AG08396 (cell line): ENCODE results near the gene PLCG2.
"Not testable (repeated sequence)": the region's sequence is repeated elsewhere in the genome, so short reads cannot be mapped to it uniquely, and the experiment has no call there.

Experiments used
- DNase-seq: peaks from one replicate; pipeline ENCODE4 v3.0.0; 2012; ENCODE audit warnings: low spot score, mixed read lengths

PLCG2 gene

DNA sequence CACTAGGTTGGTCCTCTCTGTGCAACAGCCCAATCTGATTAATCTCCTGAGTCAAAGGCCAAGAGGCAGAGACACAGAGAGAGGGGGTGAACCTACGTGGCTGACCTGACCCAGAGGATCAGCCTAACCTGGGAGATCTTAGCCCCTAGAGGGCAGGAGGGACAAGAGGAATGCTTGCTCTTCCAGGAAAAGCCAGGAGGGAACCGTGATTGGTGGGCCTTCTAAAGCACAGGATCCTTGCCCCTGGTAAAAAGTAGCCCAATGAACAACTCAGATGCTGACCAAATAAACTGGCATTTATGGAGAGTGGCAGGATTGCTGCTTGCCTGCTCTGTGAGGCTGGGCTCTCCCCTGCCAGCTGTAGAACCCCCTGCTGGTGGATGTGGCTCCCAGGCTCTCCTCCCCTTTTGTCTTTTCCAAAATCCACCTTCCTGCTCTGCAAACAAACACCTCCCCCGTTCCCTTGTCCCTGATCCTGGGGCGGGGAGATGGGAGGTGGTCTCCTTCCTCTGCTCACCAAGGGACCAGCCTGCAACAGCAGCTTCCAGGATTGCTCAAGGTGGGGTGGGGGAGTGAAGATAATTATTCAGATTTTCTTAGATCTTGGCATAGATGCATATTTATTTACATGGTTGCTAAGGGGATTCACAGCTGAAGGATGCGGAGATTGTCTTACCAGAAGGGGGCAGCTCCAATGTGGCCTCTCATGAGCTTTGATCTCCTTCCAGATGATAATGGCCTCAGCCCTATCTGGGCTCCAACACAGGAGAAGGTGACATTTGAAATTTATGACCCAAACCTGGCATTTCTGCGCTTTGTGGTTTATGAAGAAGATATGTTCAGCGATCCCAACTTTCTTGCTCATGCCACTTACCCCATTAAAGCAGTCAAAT lies 160.3 kb downstream of the PLCG2 start:
- no peak for DNase-seq

DNA sequence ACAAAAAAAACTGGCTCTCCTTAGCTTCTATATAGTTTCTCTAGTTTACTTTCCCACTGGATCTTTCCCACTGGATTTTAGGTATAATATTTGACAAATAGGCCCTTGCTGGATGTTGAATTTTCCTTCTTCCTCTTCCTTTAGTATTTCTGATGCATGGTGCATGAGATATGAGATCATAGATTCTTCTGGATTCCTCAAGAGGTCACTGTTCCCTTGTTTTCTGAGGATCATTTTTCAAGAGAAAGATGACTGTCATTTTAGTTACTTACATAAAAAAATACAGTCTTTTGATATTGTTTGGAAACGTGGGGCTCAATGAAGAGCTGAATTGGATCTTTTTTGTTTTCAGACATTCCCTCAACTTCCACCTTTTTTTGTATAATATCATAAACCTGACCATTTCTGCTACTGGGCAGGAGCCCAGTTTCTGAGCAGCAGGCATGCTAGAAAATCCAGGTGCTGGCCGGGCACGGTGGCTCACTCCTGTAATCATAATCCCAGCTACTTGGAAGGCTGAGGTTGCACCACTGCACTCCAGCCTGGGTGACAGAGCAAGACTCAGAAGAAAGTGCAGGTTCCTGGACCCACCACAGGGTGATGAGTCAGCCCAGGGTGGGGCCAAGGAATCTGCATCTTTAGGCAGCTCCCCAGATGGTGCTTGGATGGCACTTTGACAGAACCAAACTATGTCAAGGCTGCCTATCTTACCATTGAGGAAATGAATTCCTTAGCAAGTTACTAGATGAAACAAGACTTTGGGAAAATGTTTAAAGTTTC lies 161.9 kb downstream of the PLCG2 start:
- peak; percentile 69 for DNase-seq

DNA sequence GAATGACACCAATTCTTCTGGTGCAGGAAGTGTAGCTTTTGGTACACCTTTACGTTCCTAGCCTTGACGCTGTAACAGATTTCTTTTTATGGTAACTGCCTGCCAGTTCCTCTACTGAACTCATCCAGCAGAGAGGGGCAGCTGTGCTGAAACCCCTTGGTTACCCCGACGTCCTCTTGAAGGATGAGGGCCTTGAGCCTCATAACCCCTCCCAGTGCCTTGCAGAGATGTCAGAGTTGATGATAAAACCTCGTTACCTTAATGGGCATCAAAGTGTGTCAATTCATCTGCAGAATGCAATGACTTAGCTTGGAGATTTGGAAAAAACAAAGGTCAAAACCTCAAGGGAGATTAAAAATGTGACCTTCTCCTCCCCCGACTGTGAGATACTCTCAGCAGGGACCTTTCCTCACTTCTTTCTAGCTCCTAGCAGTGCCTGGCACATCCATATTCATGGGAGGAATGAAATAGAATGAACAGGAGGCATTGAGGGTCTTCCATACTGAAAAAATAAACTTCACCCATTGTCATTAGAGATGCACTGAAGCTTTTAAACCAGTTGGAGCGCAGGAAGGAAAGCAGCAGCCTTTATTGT lies 163.0 kb downstream of the PLCG2 start:
- DNase-seq, result no peak

DNA sequence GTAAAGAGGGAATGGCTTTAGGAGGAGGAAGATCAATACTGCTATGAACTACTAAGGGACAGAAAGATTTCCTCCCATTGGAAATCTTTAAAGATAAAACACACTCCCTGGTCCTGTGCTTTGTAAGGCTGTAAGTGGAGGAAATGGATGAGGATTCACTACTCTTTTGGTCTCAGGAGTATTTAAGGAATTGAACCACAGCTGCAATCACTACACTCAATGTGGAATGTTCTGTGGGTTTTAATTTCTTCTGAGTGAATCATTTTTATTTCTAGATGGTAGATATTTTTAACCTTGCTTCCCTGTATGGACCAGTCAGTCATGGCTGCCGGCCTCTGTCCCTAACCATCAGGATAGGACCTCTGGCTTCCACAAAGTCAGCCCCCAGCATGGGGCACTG lies 166.6 kb downstream of the PLCG2 start:
- peak; percentile 24 for DNase-seq

DNA sequence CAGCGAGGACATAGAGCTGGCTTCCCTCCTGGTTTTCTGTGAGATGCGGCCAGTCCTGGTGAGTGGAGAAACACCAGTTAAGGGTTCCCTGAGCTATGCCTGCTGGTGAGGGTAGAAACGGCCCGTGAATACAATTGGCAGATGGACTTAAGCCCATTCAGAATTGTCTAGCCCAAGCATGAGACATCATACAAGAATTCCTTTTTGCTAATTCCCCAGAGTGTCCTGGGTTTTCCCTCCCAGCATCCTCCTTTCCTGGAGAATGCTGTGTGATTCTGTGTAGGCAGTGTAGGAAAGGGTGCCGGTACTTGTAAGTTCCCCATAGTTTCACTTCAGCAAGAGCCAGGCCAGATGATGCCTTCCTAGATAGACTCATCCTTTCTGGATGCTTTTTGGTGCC lies 167.1 kb downstream of the PLCG2 start:
- no peak for DNase-seq

DNA sequence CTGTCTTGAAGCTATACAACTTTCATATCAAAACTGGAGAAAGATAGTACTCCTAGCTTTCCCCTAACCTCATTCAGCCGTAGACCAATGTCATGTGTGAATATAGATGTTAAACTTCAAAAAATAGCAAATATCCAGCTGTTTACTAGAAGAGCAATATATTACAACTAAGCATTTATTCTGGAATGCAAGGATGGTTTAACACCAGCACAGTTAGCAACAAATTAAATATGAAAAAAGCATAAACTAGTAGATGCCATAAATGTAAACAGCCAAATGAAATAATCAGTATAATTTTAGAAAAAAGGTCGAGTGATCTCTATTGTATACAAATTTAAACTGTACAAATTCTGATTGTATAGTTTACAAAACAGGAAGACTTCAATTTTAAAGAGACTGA lies 172.5 kb downstream of the PLCG2 start:
- DNase-seq, result no peak

DNA sequence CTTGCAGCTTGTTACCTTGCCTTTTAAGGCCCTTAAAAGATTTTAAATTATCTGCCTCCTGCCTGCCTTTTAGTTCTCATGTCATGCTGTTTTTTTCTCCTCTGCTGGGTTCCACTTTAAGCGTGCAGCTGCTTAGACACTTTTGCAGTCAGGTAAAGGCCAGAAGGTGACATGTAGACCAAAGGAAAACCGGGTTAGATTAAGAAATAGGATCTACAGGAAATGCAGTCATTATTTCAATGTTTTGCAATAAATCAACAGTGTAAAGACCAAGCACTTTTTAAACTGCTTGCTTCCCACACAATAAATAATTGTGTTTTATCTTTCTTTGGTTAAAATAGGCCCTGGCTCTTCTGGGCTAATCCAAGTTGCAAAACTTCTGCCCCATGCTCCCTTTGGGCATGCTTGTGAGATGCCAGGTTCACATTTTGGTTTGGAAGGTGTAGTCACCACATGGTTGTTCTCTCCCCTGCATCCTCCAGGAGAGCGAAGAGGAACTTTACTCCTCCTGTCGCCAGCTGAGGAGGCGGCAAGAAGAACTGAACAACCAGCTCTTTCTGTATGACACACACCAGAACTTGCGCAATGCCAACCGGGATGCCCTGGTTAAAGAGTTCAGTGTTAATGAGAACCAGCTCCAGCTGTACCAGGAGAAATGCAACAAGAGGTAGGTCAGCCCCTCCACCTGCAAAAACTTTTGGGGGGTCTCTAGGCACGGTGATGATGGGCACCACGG lies 177.3 kb downstream of the PLCG2 start:
- no peak for DNase-seq

DNA sequence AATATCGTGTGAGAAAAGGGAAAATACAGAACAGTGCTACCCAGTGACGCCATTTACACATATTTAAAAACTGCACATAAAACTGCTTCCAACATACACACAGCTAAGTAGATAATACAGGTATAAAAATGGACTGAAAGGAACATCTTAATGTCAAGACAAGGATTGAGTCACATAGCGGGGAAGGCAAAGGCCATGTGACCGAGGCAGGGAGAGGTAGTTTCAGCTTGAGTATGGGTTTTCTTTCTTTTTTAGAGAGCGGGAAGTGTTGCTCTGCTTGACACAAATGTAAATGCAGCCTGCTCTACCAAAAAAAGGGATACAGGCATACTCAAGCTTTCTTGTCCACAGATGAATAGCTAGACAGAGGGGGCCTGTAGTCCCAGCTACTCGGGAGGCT lies 185.7 kb downstream of the PLCG2 start:
- DNase-seq, result no peak

DNA sequence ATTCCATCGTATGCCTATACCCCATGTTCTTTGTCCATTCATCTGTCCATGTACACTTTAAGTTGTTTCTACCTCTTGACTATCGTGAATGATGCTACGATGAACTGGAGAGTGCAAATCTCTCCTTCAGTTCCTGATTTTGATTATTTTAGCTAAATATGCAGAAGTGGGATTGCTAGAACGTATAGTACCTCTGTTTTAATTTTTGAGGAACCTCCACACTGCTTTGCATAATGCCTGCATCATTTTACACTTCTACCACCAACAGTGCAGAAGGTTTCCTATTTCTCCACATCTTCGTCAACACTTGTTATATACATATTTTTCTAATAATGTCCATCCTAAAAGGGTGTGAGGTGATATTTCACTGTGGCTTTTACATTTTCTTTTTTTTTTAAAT lies 188.3 kb downstream of the PLCG2 start:
- no peak for DNase-seq

DNA sequence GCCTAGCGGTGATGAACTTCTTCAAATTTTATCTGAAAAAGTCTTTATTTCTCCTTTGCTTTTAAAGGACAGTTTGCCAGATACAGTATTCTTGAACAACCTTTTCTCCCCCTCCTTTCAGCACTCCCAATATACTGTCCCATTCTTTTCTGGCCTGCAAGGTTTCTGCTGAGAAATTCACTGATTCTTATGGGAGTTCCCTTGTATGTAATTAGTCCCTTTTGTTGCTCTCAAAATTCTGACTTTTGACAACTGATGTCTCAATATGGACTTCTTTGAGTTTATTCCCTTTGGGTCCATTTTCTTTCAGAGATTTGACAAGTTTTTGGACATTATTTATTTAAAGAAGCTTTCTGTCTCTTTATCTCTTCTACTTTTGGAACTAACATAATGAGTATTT lies 192.8 kb downstream of the PLCG2 start:
- DNase-seq, result no peak

DNA sequence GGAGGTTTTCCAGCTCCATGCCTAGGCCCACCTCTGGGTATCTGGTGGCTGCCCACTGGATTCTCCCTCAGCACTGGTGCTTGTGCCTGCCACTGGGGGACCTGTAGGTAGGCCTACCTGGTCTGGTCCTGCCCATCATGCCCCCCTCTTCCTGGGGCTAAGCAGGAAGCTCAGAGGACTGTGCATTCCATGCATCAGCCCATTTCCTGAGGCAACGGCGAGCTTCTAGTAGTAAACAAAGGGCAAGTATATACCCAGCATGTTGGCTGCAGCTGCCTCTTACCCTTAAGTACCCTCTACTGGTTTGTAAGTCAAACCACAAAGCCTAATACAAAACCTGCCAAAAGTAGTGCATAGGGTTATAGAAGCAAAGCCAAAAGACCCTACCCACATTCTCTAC lies 194.6 kb downstream of the PLCG2 start:
- no peak for DNase-seq

DNA sequence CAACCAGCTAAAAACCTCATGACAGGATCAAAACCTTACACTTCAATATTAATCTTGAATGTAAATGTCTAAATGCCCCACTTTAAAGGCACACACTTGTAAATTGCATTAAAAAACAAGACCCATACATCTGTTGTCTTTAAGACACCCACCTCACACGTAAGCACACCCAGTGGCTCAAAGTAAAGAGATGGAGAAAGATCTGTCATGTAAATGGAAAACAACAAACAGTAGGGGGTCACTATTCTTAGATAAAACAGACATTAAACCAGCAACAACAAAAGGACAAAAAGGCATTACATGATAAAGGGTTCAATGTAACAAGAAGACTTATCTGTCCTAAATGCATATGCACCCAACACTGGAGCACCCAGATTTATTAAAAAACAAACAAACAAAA lies 196.5 kb downstream of the PLCG2 start:
- DNase-seq, result no peak

DNA sequence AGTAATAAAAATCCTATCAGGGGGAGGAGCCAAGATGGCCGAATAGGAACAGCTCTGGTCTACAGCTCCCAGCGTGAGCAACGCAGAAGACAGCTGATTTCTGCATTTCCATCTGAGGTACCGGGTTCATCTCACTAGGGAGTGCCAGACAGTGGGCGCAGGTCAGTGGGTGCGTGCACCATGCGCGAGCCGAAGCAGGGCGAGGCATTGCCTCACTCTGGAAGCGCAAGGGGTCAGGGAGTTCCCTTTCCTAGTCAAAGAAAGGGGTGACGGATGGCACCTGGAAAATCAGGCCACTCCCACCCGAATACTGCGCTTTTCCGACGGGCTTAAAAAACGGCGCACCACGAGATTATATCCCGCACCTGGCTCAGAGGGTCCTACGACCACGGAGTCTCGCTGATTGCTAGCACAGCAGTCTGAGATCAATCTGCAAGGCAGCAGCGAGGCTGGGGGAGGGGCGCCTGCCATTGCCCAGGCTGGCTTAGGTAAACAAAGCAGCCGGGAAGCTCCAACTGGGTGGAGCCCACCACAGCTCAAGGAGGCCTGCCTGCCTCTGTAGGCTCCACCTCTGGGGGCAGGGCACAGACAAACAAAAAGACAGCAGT lies 198.3 kb downstream of the PLCG2 start:
- not testable (repeated sequence) for DNase-seq

DNA sequence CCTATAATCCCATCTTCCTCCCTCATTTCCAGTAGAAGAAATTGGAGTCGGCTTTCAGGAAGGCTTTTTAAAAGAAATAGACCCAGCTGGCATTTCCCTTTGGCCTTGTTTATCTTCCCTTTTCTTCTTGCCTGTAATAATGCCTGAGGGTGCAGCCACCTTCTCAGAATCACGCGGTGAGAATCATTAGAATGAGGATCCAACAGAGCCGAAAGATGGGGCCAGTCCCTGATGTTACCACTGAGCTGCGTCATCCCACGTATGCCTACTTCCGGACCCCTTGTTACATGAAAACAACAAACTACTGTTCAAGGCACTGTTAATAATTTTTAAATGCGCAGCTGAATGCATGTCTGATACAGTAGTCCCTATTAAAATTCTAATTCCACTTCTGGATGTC lies 208.0 kb downstream of the PLCG2 start:
- DNase-seq, result no peak

DNA sequence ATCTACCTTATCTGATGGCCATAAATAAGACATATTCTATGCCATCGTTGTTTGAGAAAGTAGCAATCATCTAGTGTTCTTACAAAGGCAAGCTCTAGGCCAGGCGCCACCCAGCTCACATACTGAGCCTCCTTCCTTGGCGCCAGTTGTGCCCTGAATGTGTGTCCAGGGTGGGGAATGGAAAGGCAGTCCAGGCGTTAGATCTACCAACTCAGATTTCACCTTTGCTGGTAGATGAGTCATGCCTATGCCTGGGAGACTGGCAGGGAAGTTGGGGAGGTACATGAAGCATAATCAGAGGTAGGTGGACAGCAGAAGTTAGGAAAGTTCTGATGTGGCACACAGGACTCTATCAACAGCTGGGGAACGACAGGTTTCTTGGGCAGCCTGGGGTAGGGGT lies 208.6 kb downstream of the PLCG2 start:
- no peak for DNase-seq

DNA sequence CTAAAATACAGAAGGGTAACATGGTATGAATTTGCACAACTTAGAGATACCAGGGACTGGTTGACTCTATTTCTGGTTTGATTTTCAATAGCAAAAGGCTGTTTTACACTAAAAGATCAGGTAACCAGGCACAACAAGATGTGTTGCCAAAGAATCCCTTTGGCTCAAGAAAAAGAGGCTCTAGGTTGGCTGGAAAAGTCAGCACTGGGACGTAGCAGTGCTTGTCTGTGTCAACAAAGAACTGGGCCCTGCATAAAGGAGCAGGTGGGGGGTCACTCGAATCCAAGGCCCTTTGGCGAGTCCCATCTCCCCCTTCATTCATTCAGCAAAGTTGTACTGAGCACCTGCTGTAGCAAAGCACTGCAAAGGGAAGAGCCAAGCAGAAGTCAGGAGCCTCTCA lies 213.8 kb downstream of the PLCG2 start:
- no peak for DNase-seq

DNA sequence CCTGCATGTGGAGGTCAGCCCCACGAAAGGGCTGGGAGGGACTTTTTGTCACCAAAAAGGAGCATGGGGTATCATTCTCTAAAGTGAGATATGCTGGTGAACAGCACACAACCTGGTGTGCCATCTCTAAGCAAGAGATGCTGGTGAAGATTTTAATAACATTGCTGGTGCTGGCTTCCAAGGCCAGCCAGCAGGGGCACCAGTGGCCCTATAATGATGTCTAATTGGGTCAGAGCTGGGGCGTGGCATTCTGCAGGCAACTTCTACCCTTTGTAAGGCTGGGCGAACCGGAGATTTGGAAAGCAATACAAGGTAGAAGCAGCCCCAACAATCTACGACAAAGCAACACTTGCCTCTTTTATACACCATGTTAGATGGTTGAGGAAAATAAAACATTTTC lies 215.4 kb downstream of the PLCG2 start:
- no peak for DNase-seq

DNA sequence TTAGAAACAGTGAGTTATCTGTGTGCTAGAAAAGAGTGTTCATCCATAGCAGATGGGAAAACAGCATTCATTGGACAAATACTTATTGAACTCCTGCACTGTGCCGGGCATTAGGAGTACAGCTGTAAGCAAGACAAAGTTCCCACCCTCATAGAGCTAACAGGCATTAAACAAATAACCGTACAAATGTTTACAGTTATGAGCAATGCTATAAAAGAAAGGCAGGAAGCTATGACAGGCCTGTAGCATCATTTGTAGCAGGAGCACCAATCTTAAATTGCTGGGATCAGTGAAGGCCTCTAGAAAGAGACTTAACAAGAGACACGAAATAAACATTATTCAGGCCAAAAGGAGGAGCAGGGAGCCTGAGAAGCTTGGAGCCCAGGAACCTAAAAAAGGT lies 216.6 kb downstream of the PLCG2 start:
- DNase-seq, result no peak

DNA sequence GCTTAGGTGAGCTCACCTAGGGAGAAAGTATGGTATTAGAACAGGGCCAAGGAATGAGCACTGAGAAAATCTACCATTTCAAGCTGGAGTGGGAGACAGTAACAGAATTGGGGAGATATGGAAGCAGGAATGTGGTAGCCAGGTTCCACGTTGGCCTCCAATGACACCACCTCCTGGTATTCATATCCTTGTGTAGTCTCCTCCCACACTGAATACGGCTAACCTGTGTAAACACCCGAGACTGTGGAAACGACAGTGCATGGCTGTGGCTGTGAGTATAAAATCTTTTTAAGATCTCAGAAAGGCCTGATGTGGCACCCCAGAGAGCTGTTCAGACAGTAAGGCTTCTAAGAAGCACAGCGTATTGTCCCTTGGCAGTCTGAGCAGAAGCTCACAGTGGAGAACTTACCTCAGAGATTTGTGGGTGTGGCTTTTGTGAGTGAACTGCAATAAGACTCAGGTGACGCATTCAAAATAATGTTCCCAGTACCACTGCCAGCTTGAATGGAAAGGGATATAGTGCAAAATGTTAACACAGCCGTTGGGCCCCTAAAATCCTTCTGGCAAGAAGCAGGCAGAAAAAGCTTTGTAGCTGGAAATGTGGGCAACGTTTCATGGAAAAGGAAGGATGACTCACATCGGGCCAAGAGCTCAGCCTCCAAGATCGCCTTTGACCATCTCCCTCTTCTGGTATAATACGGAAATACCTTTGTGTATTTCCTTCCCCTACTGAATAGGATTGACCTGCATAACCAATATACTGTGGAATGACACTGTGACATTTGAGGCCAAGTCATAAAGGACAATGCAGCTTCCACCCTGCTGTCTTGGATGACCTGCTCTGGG lies 217.8 kb downstream of the PLCG2 start:
- peak; percentile 70 for DNase-seq

DNA sequence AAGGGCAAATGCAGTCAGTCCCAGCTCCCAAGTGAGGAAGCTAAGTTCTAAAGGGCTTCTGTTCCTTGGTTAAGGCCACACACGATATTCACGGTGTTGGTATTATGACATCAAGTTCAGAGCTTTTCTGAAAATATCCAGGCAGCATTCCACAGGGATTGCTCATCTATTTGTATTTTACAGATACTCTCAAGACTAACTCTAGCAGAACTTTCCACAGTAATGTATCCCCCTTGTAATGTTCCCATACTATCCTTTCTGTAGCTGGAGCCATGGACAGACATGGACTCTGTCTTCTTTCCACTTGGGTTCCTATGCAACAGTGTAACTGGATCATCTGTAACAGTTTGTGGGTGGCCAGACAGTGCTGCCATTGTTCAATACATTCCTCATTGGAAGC lies 218.6 kb downstream of the PLCG2 start:
- peak; percentile 71 for DNase-seq

DNA sequence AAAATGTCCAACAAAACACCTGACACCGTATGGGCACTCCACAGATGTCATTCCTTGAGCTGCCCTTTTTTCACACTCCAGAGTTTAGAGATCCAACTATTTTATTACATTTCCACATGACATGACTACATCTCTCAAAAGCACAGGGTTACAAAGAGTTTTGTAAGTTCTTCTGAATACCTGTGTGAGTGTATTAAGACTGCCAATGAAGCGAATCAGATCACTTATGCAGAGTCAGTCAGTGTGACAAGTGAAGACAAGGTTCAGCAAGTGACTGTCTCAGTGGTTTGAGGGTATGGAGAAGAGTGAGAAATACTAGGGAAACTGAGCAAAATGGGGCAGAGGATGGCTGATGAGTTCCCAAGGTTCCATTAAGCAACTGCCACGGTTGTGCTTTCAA lies 223.7 kb downstream of the PLCG2 start:
- no peak for DNase-seq
